ENCODE results near the gene ELSPBP1.

- no peak for TF ChIP-seq ZFP30 (CRISPR knock-in tag; IDR thresholded peaks at IDR 0.05)
- TF ChIP-seq GLIS3 (CRISPR knock-in tag; IDR thresholded peaks at IDR 0.05), result no peak
- TF ChIP-seq RARB (CRISPR knock-in tag; IDR thresholded peaks at IDR 0.05), result no peak
- no peak for TF ChIP-seq PATZ1 (CRISPR knock-in tag; IDR thresholded peaks at IDR 0.05; ENCODE audit: borderline replicate concordance)
- TF ChIP-seq ZFP3 (CRISPR knock-in tag; IDR thresholded peaks at IDR 0.05), result no peak
- no peak for TF ChIP-seq CREB5 (CRISPR knock-in tag; IDR thresholded peaks at IDR 0.05; ENCODE audit: low read depth)
- no peak for TF ChIP-seq POU6F1 (CRISPR knock-in tag; IDR thresholded peaks at IDR 0.05; ENCODE audit: borderline replicate concordance, low read depth)
- TF ChIP-seq TOX (CRISPR knock-in tag; IDR thresholded peaks at IDR 0.05; ENCODE audit: borderline replicate concordance), result no peak
Measured at GRCh38 chr19:48033604-48034003, 39.2 kb downstream of the ELSPBP1 start.
